Bronchial epithelial cell (primary cell): ENCODE data around the gene PRPF40A. TPM values are rescaled to one million over a fixed set of nuclear protein-coding genes. Genes with fewer than 3 reads are reported as not detected.

Source experiments
- DNase-seq: peaks from one replicate; pipeline ENCODE4 v3.0.0-alpha.2; 2010; ENCODE audit warnings: low read depth
- FAIRE-seq: peaks from 2 replicates; lab custom pipeline; 2011; peaks lifted over from hg19 to GRCh38; lab: Jason Lieb, UNC
- H3K27me3 ChIP-seq: 2 replicates; pipeline ENCODE4 v1.5.1; 2011; ENCODE audit warnings: low read length; ENCODE audit not compliant: control insufficient read depth, insufficient read depth
- H3K36me3 ChIP-seq: 2 replicates; pipeline ENCODE4 v1.5.1; 2011; ENCODE audit warnings: low read length; ENCODE audit not compliant: control insufficient read depth, insufficient read depth
- H3K4me3 ChIP-seq: 2 replicates; pipeline ENCODE4 v1.5.1; 2011; ENCODE audit warnings: mild to moderate bottlenecking, low read depth, low read length, control low read depth
- CTCF ChIP-seq: IDR thresholded peaks from 2 replicates; pipeline ENCODE4 v1.5.1; 2011; ENCODE audit warnings: mild to moderate bottlenecking, moderate library complexity, low read length, control low read depth, inconsistent platforms; ENCODE audit not compliant: insufficient read depth, severe bottlenecking
- total RNA-seq: library from RNA; depleted of rRNA; stranded (reverse); fragments of >200 nt; gene quantifications from 2 replicates; pipeline ENCODE4 v1.2.1, GENCODE V29; 2014

The PRPF40A gene
- total RNA-seq, 1 donor from 2014 or later = 107 TPM

- no peaks in the 10 kb centered on the region for H3K27me3 ChIP-seq
- no peak overlapping the region for H3K4me3 ChIP-seq
- DNase-seq (no peak), FAIRE-seq (no peak)
- no peak for TF ChIP-seq CTCF
- peaks cover 16% of the 10 kb centered on the region for H3K36me3 ChIP-seq
These were observed 95.0 kb downstream of the PRPF40A start for GRCh38 chr2:152622219-152622618.

GRCh38 chr2:152620985-152621384 lies 96.3 kb downstream of the PRPF40A start:
- no peak for DNase-seq
- H3K4me3 ChIP-seq = no peak overlapping the region
- no peak for TF ChIP-seq CTCF
- FAIRE-seq = no peak
- no peaks in the 10 kb centered on the region for H3K27me3 ChIP-seq
- peaks cover 18% of the 10 kb centered on the region for H3K36me3 ChIP-seq

GRCh38 chr2:152620208-152620607 lies 97.1 kb downstream of the PRPF40A start:
- TF ChIP-seq CTCF = no peak

GRCh38 chr2:152618193-152618564 lies 99.1 kb downstream of the PRPF40A start:
- no peak for FAIRE-seq
- Histone ChIP-seq H3K36me3 (peaks cover 15% of the 10 kb centered on the region), H3K4me3 (no peak overlapping the region), H3K27me3 (no peaks in the 10 kb centered on the region)
- no peak for DNase-seq
- TF ChIP-seq CTCF = no peak

More at GRCh38 chr2:152620208-152620607, 97.1 kb downstream of the PRPF40A start:
- FAIRE-seq = no peak
- Histone ChIP-seq H3K36me3 (peaks cover 16% of the 10 kb centered on the region), H3K27me3 (no peaks in the 10 kb centered on the region), H3K4me3 (no peak overlapping the region)
- DNase-seq = no peak

- Histone ChIP-seq H3K36me3 (peaks cover 13% of the 10 kb centered on the region), H3K27me3 (no peaks in the 10 kb centered on the region)
- FAIRE-seq = no peak
These were observed 99.6 kb downstream of the PRPF40A start for GRCh38 chr2:152617456-152618192.

More at GRCh38 chr2:152617456-152618192, 99.6 kb downstream of the PRPF40A start:
- no peak overlapping the region for H3K4me3 ChIP-seq
- no peak for TF ChIP-seq CTCF
- DNase-seq = no peak
